Activated CD8-positive, alpha-beta memory T cell treated with anti-CD3 and anti-CD28 coated beads for 36 hours (primary cell): Measurements from ENCODE around the gene CLP1. TPM values are rescaled to one million over a fixed set of nuclear protein-coding genes. Genes with fewer than 3 reads are reported as not detected.

ENCODE experiments used
- CTCF ChIA-PET: fragments of 350-600 bp; sonication (Branson Sonifier 250); formaldehyde crosslinking; loops from one replicate; lab custom pipeline; 2021; ENCODE audit warnings: antibody characterized with exemption; lab: Charles Lee
- POLR2A ChIA-PET: fragments of 350-600 bp; sonication (Branson Sonifier 250); formaldehyde crosslinking; loops from one replicate; lab custom pipeline; 2021; ENCODE audit warnings: antibody characterized with exemption; lab: Charles Lee
- total RNA-seq, 2 experiments: library from RNA; stranded (reverse); gene quantifications; one replicate each; pipeline ENCODE4 v1.2.3, GENCODE V29; 2021

CLP1 gene
- 10 to 100 TPM; 19.8 to 20.5 TPM for total RNA-seq

GRCh38 chr11:57657194-57658022, at the start of gene CLP1:
TSS of gene CLP1 (plus strand) at chr11:57657762. CDS start at chr11:57659477, 1,715 bp downstream.
- CTCF ChIA-PET, result interaction anchor here (1.0 kb wide), 1 partner anchor 9 kb away, joined by 3 read pairs; no protein-coding TSS in a partner anchor
- POLR2A ChIA-PET, result interaction anchor here (0.9 kb wide), 1 partner anchor 9 kb away, joined by 3 read pairs; no protein-coding TSS in a partner anchor

- CTCF ChIA-PET, result interaction anchor here (1.4 kb wide), 1 partner anchor 34 kb away, joined by 3 read pairs; no protein-coding TSS in a partner anchor
- POLR2A ChIA-PET, result no interaction called here
Measured at GRCh38 chr11:57610170-57610569, 47.4 kb upstream of the CLP1 start.

- POLR2A ChIA-PET, result no interaction called here
- CTCF ChIA-PET, result interaction anchor here (0.6 kb wide), 1 partner anchor 28 kb away, joined by 3 read pairs; no protein-coding TSS in a partner anchor
Measured at GRCh38 chr11:57614234-57614772, 43.3 kb upstream of the CLP1 start.

- ChIA-PET POLR2A (no interaction called here), CTCF (interaction anchor here (0.6 kb wide), 2 partner anchors 14 to 27 kb away, joined by 3 read pairs; no protein-coding TSS in a partner anchor)
Measured at GRCh38 chr11:57615308-57615707, 42.3 kb upstream of the CLP1 start.

- CTCF ChIA-PET, result no interaction called here
- POLR2A ChIA-PET, result no interaction called here
Measured at GRCh38 chr11:57616595-57616994, 41.0 kb upstream of the CLP1 start.

GRCh38 chr11:57618438-57618837, 39.1 kb upstream of the CLP1 start:
- POLR2A ChIA-PET, result no interaction called here
- CTCF ChIA-PET, result no interaction called here

GRCh38 chr11:57619331-57619730, 38.2 kb upstream of the CLP1 start:
- POLR2A ChIA-PET, result no interaction called here
- CTCF ChIA-PET, result interaction anchor here (0.7 kb wide), 1 partner anchor 11 kb away, joined by 3 read pairs; no protein-coding TSS in a partner anchor

GRCh38 chr11:57620467-57620866, 37.1 kb upstream of the CLP1 start:
- ChIA-PET CTCF (interaction anchor here (0.5 kb wide), 1 partner anchor 45 kb away, joined by 3 read pairs; no protein-coding TSS in a partner anchor), POLR2A (no interaction called here)

- CTCF ChIA-PET, result no interaction called here
- POLR2A ChIA-PET, result no interaction called here
Measured at GRCh38 chr11:57622263-57622662, 35.3 kb upstream of the CLP1 start.

GRCh38 chr11:57624864-57625263, 32.7 kb upstream of the CLP1 start:
- ChIA-PET POLR2A (no interaction called here), CTCF (interaction anchor here (1.0 to 1.2 kb wide), 2 partner anchors 9 to 57 kb away, joined by 3 read pairs; partner anchors contain the start of gene UBE2L6)

- CTCF ChIA-PET, result interaction anchor here (0.9 kb wide), 1 partner anchor 15 kb away, joined by 3 read pairs; no protein-coding TSS in a partner anchor
Measured at GRCh38 chr11:57626895-57627294, 30.7 kb upstream of the CLP1 start.

GRCh38 chr11:57630171-57630570, 27.4 kb upstream of the CLP1 start:
- ChIA-PET CTCF (interaction anchor here (0.5 to 1.5 kb wide), 3 partner anchors 8 to 11 kb away, joined by 3 read pairs; no protein-coding TSS in a partner anchor), POLR2A (no interaction called here)

More at GRCh38 chr11:57626895-57627294, 30.7 kb upstream of the CLP1 start:
- POLR2A ChIA-PET, result no interaction called here

GRCh38 chr11:57632116-57632515, 25.4 kb upstream of the CLP1 start:
- POLR2A ChIA-PET, result no interaction called here
- CTCF ChIA-PET, result interaction anchor here (1.0 kb wide), 1 partner anchor 9 kb away, joined by 3 read pairs; no protein-coding TSS in a partner anchor

- ChIA-PET CTCF (interaction anchor here (0.7 kb wide), 1 partner anchor 8 kb away, joined by 3 read pairs; no protein-coding TSS in a partner anchor), POLR2A (interaction anchor here (0.7 kb wide), 1 partner anchor 28 kb away, joined by 6 read pairs; no protein-coding TSS in a partner anchor)
Measured at GRCh38 chr11:57633394-57634070, 24.0 kb upstream of the CLP1 start.

GRCh38 chr11:57634311-57634710, 23.3 kb upstream of the CLP1 start:
- CTCF ChIA-PET, result no interaction called here
- POLR2A ChIA-PET, result no interaction called here

GRCh38 chr11:57635246-57635645, 22.3 kb upstream of the CLP1 start:
- ChIA-PET POLR2A (no interaction called here), CTCF (no interaction called here)

GRCh38 chr11:57637626-57638004, 19.9 kb upstream of the CLP1 start:
- ChIA-PET POLR2A (interaction anchor here (0.5 kb wide), 1 partner anchor 12 kb away, joined by 3 read pairs; no protein-coding TSS in a partner anchor), CTCF (interaction anchor here (1.4 kb wide), 1 partner anchor 69 kb away, joined by 4 read pairs; no protein-coding TSS in a partner anchor)

- CTCF ChIA-PET, result interaction anchor here (0.6 to 5.0 kb wide), 9 partner anchors 8 to 874 kb away, joined by 3 to 47 read pairs (median 3); partner anchors contain the start of gene UBE2L6
- POLR2A ChIA-PET, result interaction anchor here (0.5 to 0.6 kb wide), 2 partner anchors 11 to 49 kb away, joined by 3 to 4 read pairs; no protein-coding TSS in a partner anchor
Measured at GRCh38 chr11:57638005-57638781, 19.4 kb upstream of the CLP1 start.
